DND-41 (cell line): ENCODE measurements around the gene CPT1C.

ENCODE experiments used
- EZH2 ChIP-seq: IDR thresholded peaks from 3 replicates; pipeline ENCODE4 v1.6.1; 2012; ENCODE audit warnings: borderline replicate concordance, low read depth, mild to moderate bottlenecking, moderate library complexity, low read length, inconsistent platforms; ENCODE audit not compliant: severe bottlenecking
- TF ChIP-seq, protein P1 (sequence below): IDR thresholded peaks from 2 replicates; pipeline ENCODE4 v1.5.1; 2012; ENCODE audit warnings: borderline replicate concordance, low read length, moderate library complexity, mild to moderate bottlenecking; ENCODE audit not compliant: poor library complexity, severe bottlenecking; ENCODE audit errors: extremely low read depth

DNA sequence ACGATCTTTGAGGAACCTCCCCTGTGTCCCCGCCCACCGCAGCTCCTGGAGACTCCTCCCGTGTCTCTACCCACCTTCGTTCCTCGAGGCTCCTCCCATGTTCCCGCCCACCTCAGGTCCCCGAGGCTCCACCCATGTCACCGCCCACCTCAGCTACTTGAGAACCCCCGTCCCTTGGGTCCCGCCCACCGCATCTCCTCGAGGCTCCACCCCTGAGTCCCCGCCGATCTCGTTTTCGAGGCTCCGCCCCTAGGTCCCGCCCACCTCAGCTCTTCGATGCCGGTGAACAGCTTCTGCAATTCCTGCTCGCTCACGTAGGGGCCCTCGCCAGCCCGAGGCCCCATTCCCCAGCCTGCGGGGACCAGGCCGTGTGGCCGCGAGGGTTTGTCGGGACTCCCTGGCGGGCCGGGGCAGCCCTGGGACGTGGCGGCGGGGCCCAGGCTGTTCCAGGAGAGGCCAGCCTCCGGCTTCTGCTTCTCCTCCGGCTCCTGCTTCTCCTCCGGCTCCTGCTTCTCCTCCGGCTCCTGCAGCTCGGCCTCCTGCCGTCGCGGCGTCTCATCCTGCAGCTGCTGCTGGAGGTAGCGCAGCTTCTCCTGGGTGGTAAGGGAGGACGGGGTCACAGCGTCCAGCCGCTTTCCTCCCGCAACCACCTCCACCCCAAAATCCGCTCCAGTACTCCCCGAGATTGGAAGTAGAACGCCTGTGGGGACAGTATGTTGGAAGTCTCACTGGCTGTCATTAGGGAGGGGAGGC, 55.5 kb downstream of the CPT1C start:
- TF ChIP-seq, protein P1, sequence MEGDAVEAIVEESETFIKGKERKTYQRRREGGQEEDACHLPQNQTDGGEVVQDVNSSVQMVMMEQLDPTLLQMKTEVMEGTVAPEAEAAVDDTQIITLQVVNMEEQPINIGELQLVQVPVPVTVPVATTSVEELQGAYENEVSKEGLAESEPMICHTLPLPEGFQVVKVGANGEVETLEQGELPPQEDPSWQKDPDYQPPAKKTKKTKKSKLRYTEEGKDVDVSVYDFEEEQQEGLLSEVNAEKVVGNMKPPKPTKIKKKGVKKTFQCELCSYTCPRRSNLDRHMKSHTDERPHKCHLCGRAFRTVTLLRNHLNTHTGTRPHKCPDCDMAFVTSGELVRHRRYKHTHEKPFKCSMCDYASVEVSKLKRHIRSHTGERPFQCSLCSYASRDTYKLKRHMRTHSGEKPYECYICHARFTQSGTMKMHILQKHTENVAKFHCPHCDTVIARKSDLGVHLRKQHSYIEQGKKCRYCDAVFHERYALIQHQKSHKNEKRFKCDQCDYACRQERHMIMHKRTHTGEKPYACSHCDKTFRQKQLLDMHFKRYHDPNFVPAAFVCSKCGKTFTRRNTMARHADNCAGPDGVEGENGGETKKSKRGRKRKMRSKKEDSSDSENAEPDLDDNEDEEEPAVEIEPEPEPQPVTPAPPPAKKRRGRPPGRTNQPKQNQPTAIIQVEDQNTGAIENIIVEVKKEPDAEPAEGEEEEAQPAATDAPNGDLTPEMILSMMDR: no peak
- no peak for TF ChIP-seq EZH2
